IMR-90 (cell line): ENCODE results near the gene WIPF1. TPM values are rescaled to one million over a fixed set of nuclear protein-coding genes. Genes with fewer than 3 reads are reported as not detected.

Experiments used
- ATAC-seq: fragments of 200-7000 bp; cut with Tn5 transposase; 2 replicates; pipeline ENCODE4 v1.9.1; 2020; ENCODE audit warnings: low read depth, mild to moderate bottlenecking, moderate library complexity
- BruUV-seq: library from RNA; stranded (reverse); fragments of 400-500 nt; replicated peaks from 2 replicates; lab custom pipeline; 2021; lab: Mats Ljungman, UMichigan
- CTCF ChIA-PET: fragments of 300-600 bp; formaldehyde crosslinking; extraction: SDS; loops from one replicate; lab custom pipeline; 2021; ENCODE audit warnings: antibody characterized with exemption; lab: Yijun Ruan, JAX
- POLR2A ChIA-PET: fragments of 300-600 bp; sonication (Branson Sonifier 250); formaldehyde crosslinking; loops from one replicate; lab custom pipeline; 2022; ENCODE audit warnings: antibody characterized with exemption; ENCODE audit not compliant: unreplicated experiment; lab: Charles Lee
- DNase-seq: peaks from one replicate; pipeline ENCODE4 v3.0.0; 2013
- H2AFZ ChIP-seq: replicated peaks from 2 replicates; pipeline ENCODE3; 2013; ENCODE audit warnings: low read length, mild to moderate bottlenecking; ENCODE audit not compliant: poor library complexity
- H2AK5ac ChIP-seq: 2 replicates; pipeline ENCODE4 v1.6.1; 2013; ENCODE audit warnings: low read depth, low read length, inconsistent platforms
- H2AK9ac ChIP-seq: replicated peaks from 2 replicates; pipeline ENCODE3; 2013; ENCODE audit warnings: mild to moderate bottlenecking, low read depth, low read length, moderate library complexity; ENCODE audit not compliant: poor library complexity
- H2BK120ac ChIP-seq: 2 replicates; pipeline ENCODE4 v1.6.1; 2013; ENCODE audit warnings: low read depth, low read length, inconsistent platforms
- H2BK15ac ChIP-seq: 3 replicates; pipeline ENCODE4 v1.6.1; 2013; ENCODE audit warnings: low read depth, low read length, inconsistent platforms
- H2BK20ac ChIP-seq: 2 replicates; pipeline ENCODE4 v1.6.1; 2013; ENCODE audit warnings: low read depth, mild to moderate bottlenecking, inconsistent platforms, low read length, moderate library complexity
- H2BK5ac ChIP-seq: 2 replicates; pipeline ENCODE4 v1.6.1; 2013; ENCODE audit warnings: mild to moderate bottlenecking, low read depth, low read length, inconsistent platforms; ENCODE audit not compliant: poor library complexity, severe bottlenecking
- H3K14ac ChIP-seq: replicated peaks from 2 replicates; pipeline ENCODE4 v1.6.1; 2013; ENCODE audit warnings: low read depth, low read length, inconsistent platforms
- H3K18ac ChIP-seq: 2 replicates; pipeline ENCODE4 v1.6.1; 2013; ENCODE audit warnings: low read depth, low read length, control low read depth
- H3K23ac ChIP-seq: 2 replicates; pipeline ENCODE4 v1.6.1; 2013; ENCODE audit warnings: low read depth, low read length, inconsistent platforms
- H3K27ac ChIP-seq: 2 replicates; pipeline ENCODE4 v1.5.1; 2013; ENCODE audit warnings: mild to moderate bottlenecking, control low read depth, low read length; ENCODE audit not compliant: insufficient read depth
- H3K27me3 ChIP-seq: 2 replicates; pipeline ENCODE4 v1.6.1; 2013; ENCODE audit warnings: low read length; ENCODE audit not compliant: control insufficient read depth, insufficient read depth
- H3K36me3 ChIP-seq: 2 replicates; pipeline ENCODE4 v1.6.1; 2013; ENCODE audit warnings: low read length, mixed read lengths; ENCODE audit not compliant: control insufficient read depth, insufficient read depth
- H3K4ac ChIP-seq: 2 replicates; pipeline ENCODE4 v1.6.1; 2013; ENCODE audit warnings: low read depth, low read length, inconsistent platforms
- H3K4me1 ChIP-seq: 2 replicates; pipeline ENCODE4 v1.6.1; 2013; ENCODE audit warnings: low read length, mixed read lengths; ENCODE audit not compliant: control insufficient read depth, insufficient read depth
- H3K4me2 ChIP-seq: 2 replicates; pipeline ENCODE4 v1.6.1; 2013; ENCODE audit warnings: low read depth, mild to moderate bottlenecking, control low read depth, low read length, moderate library complexity
- H3K4me3 ChIP-seq: 2 replicates; pipeline ENCODE4 v1.5.1; 2013; ENCODE audit warnings: low read depth, mild to moderate bottlenecking, control low read depth, low read length, moderate library complexity; ENCODE audit not compliant: insufficient read depth
- H3K56ac ChIP-seq: 2 replicates; pipeline ENCODE4 v1.6.1; 2013; ENCODE audit warnings: low read length, inconsistent platforms; ENCODE audit not compliant: insufficient read depth; ENCODE audit errors: extremely low read depth
- H3K79me1 ChIP-seq, 2 experiments: 2 replicates each; pipeline ENCODE4 v1.6.1; 2013; ENCODE audit warnings: low read length in 2 of 2, inconsistent platforms in 1 of 2, low read depth in 1 of 2
- H3K9ac ChIP-seq: 2 replicates; pipeline ENCODE4 v1.6.1; 2013; ENCODE audit warnings: low read depth, low read length, control low read depth
- H3K9me1 ChIP-seq: 2 replicates; pipeline ENCODE4 v1.6.1; 2013; ENCODE audit warnings: low read length, inconsistent platforms; ENCODE audit not compliant: insufficient read depth
- H3K9me3 ChIP-seq: 2 replicates; pipeline ENCODE4 v1.6.1; 2013; ENCODE audit warnings: low read length; ENCODE audit not compliant: control insufficient read depth, insufficient read depth
- H4K20me1 ChIP-seq: 2 replicates; pipeline ENCODE4 v1.6.1; 2013; ENCODE audit warnings: low read length, inconsistent platforms; ENCODE audit not compliant: insufficient read depth
- H4K5ac ChIP-seq: 2 replicates; pipeline ENCODE4 v1.6.1; 2013; ENCODE audit warnings: mild to moderate bottlenecking, low read depth, low read length, control low read depth
- H4K8ac ChIP-seq, 2 experiments: 2 replicates each; pipeline ENCODE4 v1.6.1; 2013; ENCODE audit warnings: low read depth in 2 of 2, low read length in 2 of 2, control low read depth in 1 of 2, inconsistent platforms in 1 of 2
- H4K91ac ChIP-seq: 2 replicates; pipeline ENCODE4 v1.6.1; 2013; ENCODE audit warnings: low read depth, low read length, inconsistent platforms; ENCODE audit not compliant: insufficient read depth
- CEBPB ChIP-seq: IDR thresholded peaks from 2 replicates; pipeline ENCODE4 v1.6.1; 2012; ENCODE audit warnings: low read depth, low read length, improper control_type of control experiment
- CHD1 ChIP-seq: IDR thresholded peaks from 2 replicates; pipeline ENCODE4 v1.6.1; 2012; ENCODE audit warnings: low read depth, low read length, improper control_type of control experiment
- CTCF ChIP-seq: conservative IDR thresholded peaks from 2 replicates; pipeline ENCODE4 v1.5.1; 2012; ENCODE audit warnings: mild to moderate bottlenecking, low read depth, low read length, improper control_type of control experiment
- MXI1 ChIP-seq: IDR thresholded peaks from 2 replicates; pipeline ENCODE4 v1.6.1; 2012; ENCODE audit warnings: low read depth, mild to moderate bottlenecking, low read length, moderate library complexity, borderline replicate concordance
- RAD21 ChIP-seq: IDR thresholded peaks from 2 replicates; pipeline ENCODE4 v1.6.1; 2012; ENCODE audit warnings: low read length, improper control_type of control experiment
- RCOR1 ChIP-seq: IDR thresholded peaks from 2 replicates; pipeline ENCODE4 v1.6.1; 2012; ENCODE audit warnings: mild to moderate bottlenecking, low read length, improper control_type of control experiment; ENCODE audit not compliant: insufficient replicate concordance
- RFX5 ChIP-seq: IDR thresholded peaks from 2 replicates; pipeline ENCODE4 v1.8.0; 2012; ENCODE audit warnings: low read depth, mild to moderate bottlenecking, low read length, moderate library complexity
- SMC3 ChIP-seq: fragments of 150-350 bp; IDR thresholded peaks from 2 replicates; pipeline ENCODE4 v1.6.1; 2016; ENCODE audit warnings: low read depth, mild to moderate bottlenecking, antibody characterized with exemption, low read length, moderate library complexity
- whole genome bisulfite sequencing, 2 experiments: methylation state at CpG; one replicate each; pipeline versions ENCODE4 v1.1.5 to v1.1.7; 2013; ENCODE audit warnings: missing lambda C conversion rate in 2 of 2; ENCODE audit not compliant: insufficient read length in 1 of 2; ENCODE audit errors: extremely low coverage in 2 of 2; 5-methylcytosine and 5-hydroxymethylcytosine counted together
- dilution Hi-C: fragments of 300-500 bp; cut with HindIII; formaldehyde crosslinking; loops from one replicate; pipeline ENCODE4 v1.14.3; 2018; ENCODE audit warnings: low sequenced_read_pairs; ENCODE audit not compliant: unreplicated experiment
- in situ Hi-C: fragments of 300-500 bp; cut with MboI; formaldehyde crosslinking; loops from 3 replicates; pipeline ENCODE4 v1.14.3; 2019; ENCODE audit warnings: low sequenced_read_pairs, inconsistent platforms, mixed read lengths
- intact Hi-C: fragments of 100-400 bp; cut with micrococcal nuclease; formaldehyde crosslinking; loops from 2 replicates; pipeline ENCODE4 v1.10.0; 2022
- polyA plus RNA-seq, 3 experiments: library from polyadenylated mRNA; depleted of rRNA; stranded (reverse); fragments of >200 nt; gene quantifications; 2 replicates each; pipeline ENCODE4 v1.2.3, GENCODE V29; 2012; ENCODE audit warnings: low replicate concordance in 1 of 3
- total RNA-seq: library from RNA; depleted of rRNA; stranded (reverse); fragments of >200 nt; gene quantifications from 2 replicates; pipeline ENCODE4 v1.2.3, GENCODE V29; 2012
- TF ChIP-seq, protein P1 (sequence below): fragments of 150-350 bp; IDR thresholded peaks from 2 replicates; pipeline ENCODE4 v1.6.1; 2016; ENCODE audit warnings: low read depth, mild to moderate bottlenecking, low read length, moderate library complexity, borderline replicate concordance
- TF ChIP-seq, protein P2 (sequence below): fragments of 150-350 bp; IDR thresholded peaks from 2 replicates; pipeline ENCODE4 v1.6.1; 2017; ENCODE audit warnings: mild to moderate bottlenecking, antibody characterized with exemption, low read length, low read depth

Gene WIPF1
- total and polyA plus RNA-seq, 2 of the 4 experiments (the other 2 are of a cell fraction): 2.7 to 13.5 TPM

DNA sequence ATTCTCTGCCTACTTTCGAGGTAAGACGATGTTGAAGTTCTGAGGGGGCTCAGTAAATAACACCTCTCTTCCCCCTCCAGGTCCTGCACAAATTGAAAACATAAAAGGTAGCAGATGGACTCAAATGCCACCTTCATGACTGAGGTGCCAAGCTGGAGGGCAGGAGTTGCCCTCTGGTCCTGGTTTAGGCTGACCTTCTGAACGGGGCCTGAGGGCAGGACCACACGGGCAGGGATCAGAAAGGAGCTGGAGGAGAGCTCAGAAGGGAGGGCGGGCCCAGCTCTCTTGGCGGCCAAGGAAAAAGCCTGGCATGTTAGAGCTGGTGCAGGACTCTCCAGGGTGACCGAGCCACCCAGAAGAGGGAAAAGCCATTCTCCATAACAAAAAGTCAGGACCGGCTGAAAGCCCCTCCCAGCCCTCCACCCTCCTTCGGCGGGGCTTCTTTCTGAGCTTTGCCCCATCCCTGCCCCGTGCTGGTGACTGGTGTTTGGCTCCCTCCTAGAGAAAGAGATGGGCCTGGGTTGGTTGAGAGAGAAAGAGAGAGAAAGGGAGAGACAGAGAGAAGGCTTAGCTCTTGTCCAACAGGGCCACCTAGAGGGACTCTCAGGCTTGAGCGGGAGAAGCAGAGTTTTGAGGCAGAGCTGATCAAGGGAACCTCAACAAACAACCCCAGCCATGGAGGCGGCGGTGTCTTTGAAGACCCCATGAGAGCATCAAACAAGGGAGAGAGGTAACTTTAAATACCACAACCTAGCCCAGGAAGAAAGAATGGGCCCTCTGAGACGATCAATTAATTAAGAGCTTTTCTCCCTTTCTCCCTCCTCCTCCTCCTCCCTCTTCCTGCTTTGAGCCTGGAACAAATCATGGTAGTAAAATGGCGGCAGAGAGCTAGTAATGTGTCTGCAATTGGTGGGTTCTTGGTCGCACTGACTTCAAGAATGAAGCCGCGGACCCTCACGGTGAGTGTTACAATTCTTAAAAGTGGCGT, 50.8 kb downstream of the WIPF1 start:
- Histone ChIP-seq H3K23ac (no peak overlapping the region), H4K20me1 (no peaks in the 10 kb centered on the region), H3K4me2 (no peak overlapping the region), H2BK120ac (no peak overlapping the region), H2BK15ac (no peak overlapping the region), H3K18ac (no peak overlapping the region), H3K27ac (no peak overlapping the region), H4K5ac (no peak overlapping the region), H2BK20ac (no peak overlapping the region), H3K36me3 (no peaks in the 10 kb centered on the region), H3K79me1 (no peaks in the 10 kb centered on the region), H3K4ac (no peak overlapping the region), H3K4me1 (no peaks in the 10 kb centered on the region), H3K14ac (no peak overlapping the region), H3K27me3 (peaks cover 8% of the 10 kb centered on the region), H4K91ac (no peak overlapping the region), H2AK9ac (peak overlapping the region; percentile 23), H2AK5ac (no peak overlapping the region), H3K4me3 (no peak overlapping the region), H3K9me1 (no peaks in the 10 kb centered on the region), H2AFZ (peak overlapping the region; percentile 66), H3K56ac (no peak overlapping the region), H4K8ac (no peak overlapping the region), H3K9ac (no peak overlapping the region), H2BK5ac (no peak overlapping the region), H3K9me3 (no peaks in the 10 kb centered on the region)
- ChIA-PET POLR2A (interaction anchor here (0.5 kb wide), 1 partner anchor 75 kb away, joined by 6 read pairs; no protein-coding TSS in a partner anchor), CTCF (interaction anchor here (0.6 to 2.3 kb wide), 13 partner anchors 8 to 141 kb away, joined by 3 to 34 read pairs (median 4); partner anchors contain the start of gene GPR155)
- TF ChIP-seq SMC3 (peak; percentile 50), RFX5 (no peak), MXI1 (no peak), RAD21 (peak; percentile 74), CTCF (peak; percentile 61), CEBPB (no peak), RCOR1 (no peak), CHD1 (no peak)
- TF ChIP-seq, protein P1, sequence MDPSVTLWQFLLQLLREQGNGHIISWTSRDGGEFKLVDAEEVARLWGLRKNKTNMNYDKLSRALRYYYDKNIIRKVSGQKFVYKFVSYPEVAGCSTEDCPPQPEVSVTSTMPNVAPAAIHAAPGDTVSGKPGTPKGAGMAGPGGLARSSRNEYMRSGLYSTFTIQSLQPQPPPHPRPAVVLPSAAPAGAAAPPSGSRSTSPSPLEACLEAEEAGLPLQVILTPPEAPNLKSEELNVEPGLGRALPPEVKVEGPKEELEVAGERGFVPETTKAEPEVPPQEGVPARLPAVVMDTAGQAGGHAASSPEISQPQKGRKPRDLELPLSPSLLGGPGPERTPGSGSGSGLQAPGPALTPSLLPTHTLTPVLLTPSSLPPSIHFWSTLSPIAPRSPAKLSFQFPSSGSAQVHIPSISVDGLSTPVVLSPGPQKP: no peak
- TF ChIP-seq, protein P2, sequence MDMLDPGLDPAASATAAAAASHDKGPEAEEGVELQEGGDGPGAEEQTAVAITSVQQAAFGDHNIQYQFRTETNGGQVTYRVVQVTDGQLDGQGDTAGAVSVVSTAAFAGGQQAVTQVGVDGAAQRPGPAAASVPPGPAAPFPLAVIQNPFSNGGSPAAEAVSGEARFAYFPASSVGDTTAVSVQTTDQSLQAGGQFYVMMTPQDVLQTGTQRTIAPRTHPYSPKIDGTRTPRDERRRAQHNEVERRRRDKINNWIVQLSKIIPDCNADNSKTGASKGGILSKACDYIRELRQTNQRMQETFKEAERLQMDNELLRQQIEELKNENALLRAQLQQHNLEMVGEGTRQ: no peak
- dilution Hi-C loops: no loop called here
- ATAC-seq (peak; percentile 89), DNase-seq (peak; percentile 43)
- in situ Hi-C loops: no loop called here
- BruUV-seq: no TSS peak
- intact Hi-C loops: loop anchor here (1.0 kb wide), 1 partner anchor 85 kb away; no protein-coding TSS in a partner anchor
- 90% methylated on average over 2 of the region's 21 CpGs; no CpG with 5 or more reads in 1 of the 2 experiments for WGBS, 2 experiments
